ENCODE data around the gene SRF. TPM values are rescaled to one million over a fixed set of nuclear protein-coding genes. Genes with fewer than 3 reads are reported as not detected.

The SRF gene
- total RNA-seq, 2 experiments from 2014 or later = 34.5 to 35.4 TPM

DNA sequence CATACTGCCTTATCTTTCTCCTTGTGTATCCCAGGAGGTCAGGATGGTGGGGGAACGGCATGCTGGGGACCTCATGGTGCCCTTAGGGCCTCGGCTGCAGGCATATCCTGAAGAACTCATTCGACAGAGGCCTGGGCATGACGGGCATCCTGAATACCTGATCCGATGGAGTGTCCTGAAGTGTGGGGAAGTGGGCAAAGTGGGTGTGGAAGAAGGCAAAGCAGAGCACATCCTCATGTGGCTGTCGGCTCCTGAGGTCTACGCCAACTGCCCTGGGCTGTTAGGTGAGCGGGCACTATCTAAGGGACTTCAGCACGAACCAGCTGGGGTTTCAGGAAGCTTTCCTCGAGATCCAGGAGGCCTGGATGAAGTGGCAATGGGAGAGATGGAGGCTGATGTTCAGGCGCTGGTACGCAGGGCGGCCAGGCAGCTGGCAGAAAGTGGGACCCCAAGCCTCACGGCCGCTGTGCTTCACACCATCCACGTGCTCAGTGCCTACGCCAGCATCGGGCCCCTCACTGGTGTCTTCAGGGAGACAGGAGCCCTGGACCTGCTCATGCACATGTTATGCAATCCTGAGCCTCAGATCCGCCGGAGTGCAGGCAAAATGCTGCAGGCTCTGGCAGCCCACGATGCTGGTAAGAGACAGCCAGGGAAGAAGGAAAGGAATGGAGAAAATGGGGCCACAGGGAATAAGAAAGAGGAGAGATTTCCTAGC lies 13.4 kb downstream of the SRF start:
- POLR2A ChIA-PET = interaction anchor here (1.5 kb wide), 1 partner anchor 11 kb away, joined by 7 read pairs; no protein-coding TSS in a partner anchor

DNA sequence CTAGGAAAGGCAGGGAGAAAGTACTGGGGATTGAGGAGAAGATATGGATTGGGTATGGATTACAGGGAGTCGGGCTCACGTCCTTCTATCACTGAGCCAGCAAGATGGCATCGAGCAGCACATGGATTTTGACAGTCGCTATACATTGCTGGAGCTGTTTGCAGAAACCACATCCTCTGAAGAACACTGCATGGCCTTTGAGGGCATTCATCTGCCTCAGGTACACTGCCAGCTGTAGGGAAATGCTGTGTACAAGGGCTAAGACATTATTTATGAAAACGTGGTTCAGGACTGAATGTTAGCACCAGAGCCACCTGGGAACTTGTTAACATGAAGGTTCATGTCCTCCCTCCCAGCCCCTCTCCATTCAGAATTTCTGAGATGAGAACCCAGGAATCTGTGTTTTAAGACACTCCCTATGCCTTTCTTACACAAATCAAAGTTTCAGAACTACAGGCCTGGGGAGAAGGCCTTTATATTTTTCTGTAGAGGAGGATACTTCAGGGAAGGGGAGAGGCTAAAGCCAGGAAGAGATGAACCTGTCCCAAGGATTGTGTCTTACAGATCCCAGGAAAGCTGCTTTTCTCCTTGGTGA lies 14.4 kb downstream of the SRF start:
- Mint-ChIP-seq H3K27ac (peak overlapping the region; percentile 81), H3K4me1 (ENCODE audit: low read depth) (peaks cover 49% of the 10 kb centered on the region), H3K9me3 (no peaks in the 10 kb centered on the region), H3K4me3 (peak overlapping the region; percentile 16), H3K27me3 (no peaks in the 10 kb centered on the region), H3K36me3 (ENCODE audit: low read depth) (peaks cover 27% of the 10 kb centered on the region)
- ATAC-seq = peak; percentile 35
- intact Hi-C loops (cut with micrococcal nuclease) = no loop called here
- POLR2A ChIA-PET = interaction anchor here (0.6 to 1.5 kb wide), 2 partner anchors 10 to 11 kb away, joined by 3 to 7 read pairs; no protein-coding TSS in a partner anchor
- peak; percentile 31 for DNase-seq
- TF ChIP-seq CTCF (IDR thresholded peaks at IDR 0.05) = no peak
- CTCF ChIA-PET = interaction anchor here (0.6 to 1.6 kb wide), 5 partner anchors 9 to 270 kb away, joined by 3 to 7 read pairs (median 3); partner anchors contain the start of gene DLK2

More for the DNA sequence above, 13.4 kb downstream of the SRF start:
- H3K9me3 Mint-ChIP-seq = no peaks in the 10 kb centered on the region
- H3K4me1 Mint-ChIP-seq (ENCODE audit: low read depth) = peaks cover 44% of the 10 kb centered on the region
- no peak for TF ChIP-seq CTCF (IDR thresholded peaks at IDR 0.05)
- ATAC-seq (no peak), DNase-seq (no peak)
- CTCF ChIA-PET = no interaction called here
- intact Hi-C loops (cut with micrococcal nuclease) = no loop called here
- peak overlapping the region; percentile 11 for H3K4me3 Mint-ChIP-seq
- peak overlapping the region; percentile 17 for H3K27ac Mint-ChIP-seq
- no peaks in the 10 kb centered on the region for H3K27me3 Mint-ChIP-seq
- peaks cover 23% of the 10 kb centered on the region for H3K36me3 Mint-ChIP-seq (ENCODE audit: low read depth)

DNA sequence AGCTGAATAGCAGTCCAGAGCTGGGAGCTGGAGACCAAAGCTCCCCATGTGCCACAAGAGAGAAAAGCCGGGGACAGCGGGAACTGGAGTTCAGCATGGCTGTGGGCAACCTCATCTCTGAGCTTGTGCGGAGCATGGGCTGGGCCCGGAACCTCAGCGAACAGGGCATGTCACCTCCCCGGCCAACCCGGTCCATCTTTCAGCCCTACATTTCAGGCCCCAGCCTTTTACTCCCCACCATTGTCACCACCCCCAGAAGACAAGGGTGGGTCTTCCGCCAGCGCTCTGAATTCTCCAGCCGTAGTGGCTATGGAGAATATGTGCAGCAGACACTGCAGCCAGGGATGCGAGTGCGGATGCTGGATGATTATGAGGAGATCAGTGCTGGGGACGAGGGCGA lies 14.9 kb downstream of the SRF start:
- peaks cover 26% of the 10 kb centered on the region for H3K36me3 Mint-ChIP-seq (ENCODE audit: low read depth)
- H3K9me3 Mint-ChIP-seq = no peaks in the 10 kb centered on the region
- ATAC-seq (no peak), DNase-seq (no peak)
- no peak overlapping the region for H3K4me3 Mint-ChIP-seq
- no peaks in the 10 kb centered on the region for H3K27me3 Mint-ChIP-seq
- H3K27ac Mint-ChIP-seq = no peak overlapping the region
- intact Hi-C loops (cut with micrococcal nuclease) = no loop called here
- H3K4me1 Mint-ChIP-seq (ENCODE audit: low read depth) = peaks cover 51% of the 10 kb centered on the region
- ChIA-PET POLR2A (interaction anchor here (0.5 to 0.6 kb wide), 2 partner anchors 12 to 16 kb away, joined by 3 read pairs; no protein-coding TSS in a partner anchor), CTCF (interaction anchor here (0.6 to 1.6 kb wide), 5 partner anchors 9 to 270 kb away, joined by 3 to 7 read pairs (median 3); partner anchors contain the start of gene DLK2)
- no peak for TF ChIP-seq CTCF (IDR thresholded peaks at IDR 0.05)

GRCh38 chr6:43186706-43187105 lies 15.6 kb downstream of the SRF start:
- POLR2A ChIA-PET = no interaction called here

More at GRCh38 chr6:43186706-43187105, 15.6 kb downstream of the SRF start:
- Mint-ChIP-seq H3K36me3 (ENCODE audit: low read depth) (peaks cover 22% of the 10 kb centered on the region), H3K9me3 (no peaks in the 10 kb centered on the region), H3K27me3 (no peaks in the 10 kb centered on the region), H3K27ac (no peak overlapping the region), H3K4me3 (no peak overlapping the region), H3K4me1 (ENCODE audit: low read depth) (peaks cover 44% of the 10 kb centered on the region)
- DNase-seq (no peak), ATAC-seq (no peak)
- CTCF ChIA-PET = no interaction called here
- intact Hi-C loops (cut with micrococcal nuclease) = no loop called here
- TF ChIP-seq CTCF (IDR thresholded peaks at IDR 0.05) = no peak

All from activated CD8-positive, alpha-beta T cell treated with anti-CD3 and anti-CD28 coated beads for 36 hours (primary cell).